Thymus (tissue), 11 donors: ENCODE data around the gene FARSB. TPM values are rescaled to one million over a fixed set of nuclear protein-coding genes. Genes with fewer than 3 reads are reported as not detected.
A peak's percentile ranks its signal among the peaks of the same experiment; 100 is the strongest.

Experiments used
- DNase-seq, 9 donors: peaks; one replicate each; pipeline ENCODE4 v3.0.0-alpha.2; 2013; ENCODE audit warnings: low spot score in 9 of 9, low read depth in 6 of 9, missing footprints in 1 of 9
- H3K27ac ChIP-seq, 2 donors: one replicate each; pipeline ENCODE4 v1.5.1; 2013; ENCODE audit warnings: control low read depth in 1 of 2, low read depth in 1 of 2, low read length in 1 of 2, mild to moderate bottlenecking in 1 of 2, moderate library complexity in 1 of 2
- H3K27me3 ChIP-seq, 2 donors: one replicate each; pipeline ENCODE4 v1.5.1; 2013; ENCODE audit warnings: low read length in 1 of 2; ENCODE audit not compliant: control insufficient read depth in 2 of 2, insufficient read depth in 1 of 2
- H3K36me3 ChIP-seq, 2 donors: one replicate each; pipeline ENCODE4 v1.5.1; 2013; ENCODE audit warnings: low read length in 1 of 2, mild to moderate bottlenecking in 1 of 2, moderate library complexity in 1 of 2; ENCODE audit not compliant: control insufficient read depth in 2 of 2, insufficient read depth in 2 of 2
- H3K4me1 ChIP-seq, 2 donors: one replicate each; pipeline ENCODE4 v1.5.1; 2013; ENCODE audit warnings: low read length in 2 of 2; ENCODE audit not compliant: control insufficient read depth in 2 of 2, insufficient read depth in 2 of 2
- H3K4me3 ChIP-seq, 2 donors: one replicate each; pipeline ENCODE4 v1.5.1; 2013; ENCODE audit warnings: low read length in 2 of 2, control low read depth in 1 of 2, mild to moderate bottlenecking in 1 of 2
- H3K9me3 ChIP-seq, 2 donors: one replicate each; pipeline ENCODE4 v1.5.1; 2013; ENCODE audit warnings: low read length in 1 of 2, mild to moderate bottlenecking in 1 of 2; ENCODE audit not compliant: control insufficient read depth in 2 of 2, insufficient read depth in 1 of 2
- WGBS: extraction: QIAGEN DNeasy Blood & Tissue Kit; methylation state at CpG from one replicate; pipeline ENCODE4 v1.1.7; 2013; 5-methylcytosine and 5-hydroxymethylcytosine counted together
- polyA plus RNA-seq: library from polyadenylated mRNA; stranded (reverse); fragments of 200-250 nt; gene quantifications from one replicate; pipeline ENCODE4 v1.2.3, GENCODE V29; 2013
- total RNA-seq: library from RNA; stranded (reverse); fragments of 120-200 nt; gene quantifications from one replicate; pipeline ENCODE4 v1.2.4, GENCODE V29; 2013
- donor health status: healthy.

FARSB gene
- total and polyA plus RNA-seq, 2 donors, result 13.5 to 15.9 TPM

DNA sequence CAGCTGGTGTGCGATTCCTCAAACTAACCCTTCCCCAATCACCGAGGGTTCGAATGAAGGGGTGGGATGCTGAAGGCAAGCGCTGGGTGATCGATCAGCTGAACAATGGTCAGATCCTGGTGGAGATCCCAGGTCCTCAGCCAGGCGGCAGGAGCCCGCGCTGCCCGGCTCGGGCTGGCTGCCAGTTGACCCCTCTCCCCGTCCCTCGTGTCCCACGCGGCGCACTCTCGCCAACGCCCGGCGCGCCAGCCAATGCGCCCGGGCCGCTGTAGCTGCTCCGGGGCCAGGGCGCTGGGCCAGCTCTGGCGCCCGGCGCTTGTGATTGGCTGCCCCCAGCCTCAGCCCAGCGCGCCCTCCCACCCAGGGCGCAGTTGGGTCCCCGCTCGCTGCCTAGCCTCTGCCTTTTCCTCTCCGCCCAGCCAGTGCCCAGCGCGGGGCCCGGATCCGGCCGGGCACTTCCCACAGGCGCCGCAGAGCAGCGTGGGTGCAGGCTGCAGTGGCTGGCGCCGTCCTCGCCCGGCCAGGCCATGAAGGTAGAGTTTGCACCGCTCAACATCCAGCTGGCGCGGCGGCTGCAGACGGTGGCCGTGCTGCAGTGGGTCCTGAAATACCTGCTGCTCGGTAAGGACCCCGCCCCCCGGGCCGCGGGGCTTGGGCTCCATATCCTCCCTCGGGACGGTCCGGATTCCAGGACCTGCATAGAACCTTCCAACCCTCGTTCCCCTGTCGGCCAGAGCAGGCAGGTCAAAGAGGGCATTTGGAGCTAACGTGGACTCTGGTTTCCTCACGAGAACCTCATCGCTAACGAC lies 15.6 kb upstream of the FARSB start, which contains the start of gene MOGAT1:
Gene MOGAT1 (plus strand): TSS at position 400 of the 809 bp plus-strand sequence. CDS start 128 bp downstream, at position 528.
- no peaks in the 10 kb centered on the region for H3K9me3 ChIP-seq
- no peak within 1 kb of the TSS for H3K27ac ChIP-seq
- H3K4me3 ChIP-seq, result peak within 1 kb of the TSS in 1 of 2 donors; percentile 35
- no peak for DNase-seq
- H3K4me1 ChIP-seq, result peaks cover 6 to 7% of the 10 kb centered on the region in 2 donors
- H3K36me3 ChIP-seq, result no peaks in the 10 kb centered on the region
- 4% methylated on average over 66 of the region's 66 CpGs for WGBS
- peaks cover 25 to 57% of the 10 kb centered on the region in 2 donors for H3K27me3 ChIP-seq

DNA sequence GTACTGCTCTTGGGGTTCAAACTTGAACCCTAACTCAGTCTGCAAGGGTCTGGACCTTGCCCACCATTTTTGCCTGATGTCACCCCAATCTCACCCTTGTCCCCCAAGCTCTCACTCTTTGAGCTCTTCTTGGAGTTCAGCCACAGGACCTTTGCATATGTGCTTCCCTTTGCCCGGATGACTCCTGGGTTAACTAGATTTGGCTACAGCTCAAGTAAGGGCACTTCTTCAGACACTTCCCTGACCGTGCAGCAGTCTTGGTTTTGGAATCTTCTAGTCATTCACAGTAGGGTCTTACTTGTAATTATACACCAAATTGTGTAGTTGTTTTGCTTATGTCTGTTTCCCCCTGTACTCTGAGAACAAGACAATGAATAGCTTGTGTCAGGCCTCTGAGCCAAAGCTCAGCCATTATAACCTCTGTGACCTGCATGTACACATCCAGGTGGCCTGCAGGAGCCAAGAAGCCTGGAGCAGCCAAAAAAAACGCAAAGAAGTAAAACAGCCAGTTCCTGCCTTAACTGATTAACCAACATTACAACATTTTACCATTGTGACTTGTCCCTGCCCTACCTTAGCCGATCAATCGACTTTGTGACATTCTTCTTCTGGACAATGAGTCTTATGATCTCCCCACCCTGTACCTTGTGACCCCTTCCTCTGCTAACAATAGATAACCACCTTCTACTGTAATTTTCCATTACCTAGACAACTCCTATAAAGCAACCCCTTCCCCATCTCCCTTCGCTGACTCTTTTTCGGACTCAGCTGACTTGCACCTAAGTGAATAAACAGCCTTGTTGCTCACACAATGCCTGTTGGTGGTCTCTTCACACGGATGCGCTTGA lies 14.5 kb upstream of the FARSB start:
- Histone ChIP-seq H3K4me1 (peaks cover 6 to 7% of the 10 kb centered on the region in 2 donors), H3K27ac (no peak overlapping the region), H3K4me3 (no peak overlapping the region), H3K9me3 (no peaks in the 10 kb centered on the region), H3K27me3 (peaks cover 25 to 54% of the 10 kb centered on the region in 2 donors), H3K36me3 (no peaks in the 10 kb centered on the region)
- DNase-seq, result no peak
- 90% methylated on average over 9 of the region's 9 CpGs for WGBS

DNA sequence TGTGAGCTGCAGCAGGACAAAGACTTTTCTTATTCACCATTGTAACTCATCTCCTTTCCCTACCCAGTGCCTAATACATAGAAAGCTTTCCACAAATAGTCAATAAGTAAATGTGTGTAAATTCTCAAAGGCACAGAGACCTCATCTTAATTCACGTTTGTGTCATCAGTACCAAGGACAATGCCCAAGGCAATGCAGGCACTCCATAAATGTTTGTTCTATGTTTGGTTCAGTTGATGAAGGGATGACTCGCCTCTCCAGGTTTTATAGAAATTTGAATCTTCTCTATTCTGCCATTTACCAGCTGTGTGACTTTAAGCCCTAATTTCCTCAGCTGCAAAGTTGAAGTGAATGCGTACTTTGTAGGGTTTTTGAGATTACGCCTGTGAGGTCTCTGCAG lies 13.5 kb upstream of the FARSB start:
- Histone ChIP-seq H3K4me1 (peaks cover 6 to 7% of the 10 kb centered on the region in 2 donors), H3K27ac (no peak overlapping the region), H3K27me3 (peaks cover 25 to 50% of the 10 kb centered on the region in 2 donors), H3K9me3 (no peaks in the 10 kb centered on the region), H3K36me3 (no peaks in the 10 kb centered on the region), H3K4me3 (no peak overlapping the region)
- 95% methylated on average over 4 of the region's 4 CpGs for WGBS
- no peak for DNase-seq

DNA sequence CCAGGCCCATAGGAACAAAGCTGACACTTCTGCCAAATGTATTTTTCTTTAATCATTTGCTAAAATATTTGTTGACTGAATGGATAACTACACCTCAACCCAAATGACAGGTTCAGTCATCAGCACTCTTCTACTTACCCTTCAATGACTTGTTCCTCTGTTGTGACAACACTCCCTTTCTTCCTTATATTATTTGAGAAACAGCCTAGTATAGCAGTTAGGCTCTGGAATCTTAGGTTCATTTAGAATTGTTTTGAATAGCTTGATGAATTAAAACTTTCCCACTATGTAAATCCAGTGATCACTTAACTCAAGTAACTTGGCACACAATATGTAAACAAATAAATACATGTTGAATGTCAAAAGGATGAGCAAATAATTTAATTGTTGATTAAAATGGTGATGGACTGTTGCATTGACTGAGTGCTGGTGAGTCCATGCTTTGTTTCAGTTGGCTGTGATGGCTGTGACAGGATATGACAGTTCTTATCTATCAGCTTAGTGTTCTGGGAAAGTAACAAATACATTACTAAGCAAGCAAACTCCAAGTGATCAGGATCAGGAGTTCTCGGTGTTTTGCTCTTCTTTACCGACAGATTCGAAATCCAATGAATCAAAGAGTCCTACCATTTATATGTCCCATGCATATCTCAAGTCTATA lies 12.7 kb upstream of the FARSB start:
- no peak overlapping the region for H3K27ac ChIP-seq
- H3K9me3 ChIP-seq, result no peaks in the 10 kb centered on the region
- 98% methylated on average over 3 of the region's 3 CpGs for WGBS
- DNase-seq, result no peak
- H3K36me3 ChIP-seq, result no peaks in the 10 kb centered on the region
- peaks cover 25 to 50% of the 10 kb centered on the region in 2 donors for H3K27me3 ChIP-seq
- no peak overlapping the region for H3K4me3 ChIP-seq
- H3K4me1 ChIP-seq, result peaks cover 6 to 7% of the 10 kb centered on the region in 2 donors

DNA sequence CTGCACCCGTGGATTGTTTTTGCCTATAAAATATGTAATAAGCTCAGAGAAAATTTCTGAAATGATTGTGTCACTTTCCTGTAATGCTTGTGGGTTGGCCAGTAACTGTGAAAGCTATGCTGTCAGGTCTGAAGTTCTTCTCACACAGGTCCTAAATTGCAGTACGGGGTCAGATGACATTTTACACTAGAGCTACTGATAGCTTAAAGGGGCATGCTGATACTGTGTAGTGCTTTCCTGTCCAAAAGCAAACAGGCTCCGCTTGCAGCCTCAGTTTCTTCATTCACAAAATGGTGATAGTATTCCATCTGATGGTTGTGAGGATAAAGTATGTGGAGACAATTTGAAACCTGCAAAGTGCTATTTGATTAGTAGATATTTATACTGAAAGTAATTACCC lies 7.6 kb upstream of the FARSB start:
- no peaks in the 10 kb centered on the region for H3K36me3 ChIP-seq
- no peaks in the 10 kb centered on the region for H3K9me3 ChIP-seq
- WGBS, result 93% methylated on average over 3 of the region's 3 CpGs
- DNase-seq, result no peak
- H3K27me3 ChIP-seq, result no peaks in the 10 kb centered on the region
- H3K4me3 ChIP-seq, result no peak overlapping the region
- H3K4me1 ChIP-seq, result no peaks in the 10 kb centered on the region
- H3K27ac ChIP-seq, result no peak overlapping the region

DNA sequence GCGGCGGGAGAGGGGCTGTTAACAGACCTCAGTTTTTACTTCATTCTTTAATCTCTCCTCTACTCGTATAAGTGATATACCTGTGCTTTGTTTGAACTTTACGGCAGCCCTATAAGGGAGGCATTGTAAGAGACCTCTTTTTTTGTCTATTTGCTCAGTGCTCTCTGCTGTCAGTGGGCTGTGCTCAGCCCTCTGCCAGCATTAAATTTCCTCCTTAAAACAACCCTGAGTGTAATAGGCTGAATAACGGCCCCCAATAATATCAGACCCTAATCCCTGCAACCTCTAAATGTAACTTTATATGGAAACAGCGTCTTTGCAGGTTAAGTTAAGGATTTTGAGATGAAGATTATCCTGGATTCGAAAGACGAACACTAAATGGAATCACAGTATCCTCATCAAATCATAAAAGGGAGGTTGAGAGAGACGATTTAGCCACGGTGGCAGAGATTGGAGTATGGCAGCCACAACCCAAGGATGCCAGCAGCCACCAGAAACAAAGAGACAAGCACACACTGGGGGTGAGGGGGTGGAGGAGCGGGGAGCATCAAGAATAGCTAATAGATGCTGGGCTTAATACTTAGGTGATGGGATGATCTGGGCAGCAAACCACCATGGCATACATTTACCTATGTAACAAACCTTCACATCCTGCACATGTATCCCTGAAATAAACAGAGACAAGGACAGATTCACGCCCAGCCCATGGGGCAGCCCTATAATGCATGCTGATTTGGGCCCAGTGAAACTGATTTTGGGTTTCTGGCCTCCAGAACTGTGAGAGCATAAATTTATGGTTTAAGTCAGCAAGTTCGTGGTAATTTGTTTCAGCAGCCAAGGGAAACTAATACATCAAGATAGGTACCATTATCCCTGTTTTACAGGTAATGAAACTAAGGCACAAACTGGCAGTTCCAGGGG lies 894 bp upstream of the FARSB start:
- Histone ChIP-seq H3K27me3 (no peaks in the 10 kb centered on the region), H3K27ac (peak overlapping the region in 1 of 2 donors; percentile 95), H3K36me3 (no peaks in the 10 kb centered on the region), H3K9me3 (no peaks in the 10 kb centered on the region), H3K4me3 (peak overlapping the region; percentile 86 to 95), H3K4me1 (peaks cover 12 to 13% of the 10 kb centered on the region in 2 donors)
- WGBS, result 28% methylated on average over 13 of the region's 13 CpGs
- peak in 1 of 9 donors; percentile 3 for DNase-seq

DNA sequence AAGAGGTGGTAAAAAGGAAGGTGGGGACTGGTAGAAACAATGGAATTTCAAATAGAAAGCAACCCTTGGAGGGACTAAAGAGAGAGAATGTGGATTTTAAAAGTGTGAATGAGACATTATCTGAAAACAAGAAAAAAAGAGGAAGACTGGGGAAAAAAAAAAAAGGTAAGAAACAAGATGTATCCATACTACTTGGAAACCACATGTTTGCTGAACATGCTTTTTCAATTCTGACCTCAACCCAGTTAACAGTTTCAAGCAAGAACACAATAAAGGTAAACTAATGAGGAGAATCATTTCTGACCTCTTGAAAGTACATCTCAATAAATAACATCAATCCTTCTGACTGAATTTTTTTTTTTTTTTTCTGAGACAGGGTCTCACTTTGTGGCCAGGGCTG lies 2.6 kb downstream of the FARSB start:
- no peak overlapping the region for H3K27ac ChIP-seq
- H3K36me3 ChIP-seq, result peaks cover 1 to 6% of the 10 kb centered on the region in 2 donors
- peaks cover 12 to 13% of the 10 kb centered on the region in 2 donors for H3K4me1 ChIP-seq
- no peaks in the 10 kb centered on the region for H3K27me3 ChIP-seq
- H3K4me3 ChIP-seq, result no peak overlapping the region
- no peak for DNase-seq
- H3K9me3 ChIP-seq, result no peaks in the 10 kb centered on the region

DNA sequence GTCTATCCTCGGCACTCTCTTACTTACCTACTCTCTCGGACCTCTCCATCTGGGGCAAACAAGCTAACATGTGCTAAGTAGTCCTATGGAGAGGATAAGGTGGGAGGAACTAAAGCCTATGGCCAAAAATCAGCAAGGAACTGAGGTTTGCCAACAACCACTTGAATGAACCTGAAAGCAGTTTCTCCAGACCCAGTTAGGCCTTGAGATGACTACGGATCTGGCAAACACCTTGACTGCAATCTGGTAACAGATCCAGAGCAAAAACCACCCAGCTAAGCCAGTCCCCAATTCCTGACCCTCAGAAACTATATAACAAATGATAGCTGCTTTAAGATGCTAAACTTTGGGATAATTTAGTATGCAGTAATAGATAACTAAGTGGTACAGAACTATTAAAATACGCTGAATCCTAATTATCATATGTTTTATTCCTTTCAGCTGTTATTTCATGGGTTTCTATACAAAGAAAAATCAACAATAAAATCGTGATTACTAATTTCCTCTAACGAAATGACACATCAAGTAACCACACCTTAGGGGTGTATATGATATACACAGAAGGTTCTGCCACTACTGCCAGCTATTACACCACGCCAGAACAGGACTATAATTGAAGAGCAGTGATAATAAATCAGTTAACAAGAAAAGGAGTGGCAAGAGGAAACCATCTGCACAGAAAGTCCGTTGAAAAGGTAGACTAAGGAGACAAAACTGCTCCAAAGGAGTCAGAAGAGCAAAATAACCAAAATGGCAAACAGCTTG lies 3.2 kb downstream of the FARSB start:
- H3K9me3 ChIP-seq, result no peaks in the 10 kb centered on the region
- no peak overlapping the region for H3K27ac ChIP-seq
- no peak for DNase-seq
- peaks cover 7 to 11% of the 10 kb centered on the region in 2 donors for H3K36me3 ChIP-seq
- H3K27me3 ChIP-seq, result no peaks in the 10 kb centered on the region
- WGBS, result 60% methylated on average over 8 of the region's 8 CpGs
- H3K4me3 ChIP-seq, result no peak overlapping the region
- H3K4me1 ChIP-seq, result peaks cover 12 to 13% of the 10 kb centered on the region in 2 donors
